Stimulated activated CD8-positive, alpha-beta memory T cell treated with anti-CD3 and anti-CD28 coated beads, Interleukin-4, amount 100 ng/mL, for 24 hours (primary cell): ENCODE measurements around the gene WDR26.

Experiments
- DNase-seq: peaks from one replicate; pipeline ENCODE4 v3.0.0-alpha.2; 2020; ENCODE audit warnings: low read depth

The WDR26 gene

GRCh38 chr1:224348137-224348536, 86.5 kb downstream of the WDR26 start:
- no peak for DNase-seq

- no peak for DNase-seq
These were observed 90.9 kb downstream of the WDR26 start for GRCh38 chr1:224343679-224344078.

GRCh38 chr1:224340453-224341384, 93.9 kb downstream of the WDR26 start:
- peak; percentile 7 for DNase-seq

- no peak for DNase-seq
These were observed 95.1 kb downstream of the WDR26 start for GRCh38 chr1:224339442-224340033.

- no peak for DNase-seq
These were observed 96.3 kb downstream of the WDR26 start for GRCh38 chr1:224338150-224338838.
